GM12864 (cell line): ENCODE measurements around the gene STX1A.

ENCODE experiments used
- DNase-seq: peaks from one replicate; pipeline ENCODE4 v3.0.0-alpha.2; 2011; ENCODE audit warnings: low read depth
- H3K4me3 ChIP-seq: 2 replicates; pipeline ENCODE4 v1.5.1; 2011; ENCODE audit warnings: mild to moderate bottlenecking, low read depth, low read length, control low read depth
- CTCF ChIP-seq: IDR thresholded peaks from 2 replicates; pipeline ENCODE4 v1.5.1; 2011; ENCODE audit warnings: low read depth, mild to moderate bottlenecking, moderate library complexity, low read length, control low read depth, inconsistent platforms; ENCODE audit errors: missing control alignments

STX1A gene

GRCh38 chr7:73690646-73691045, 28.8 kb downstream of the STX1A start:
- H3K4me3 ChIP-seq = no peak overlapping the region
- DNase-seq = no peak
- no peak for TF ChIP-seq CTCF

- no peak for DNase-seq
- H3K4me3 ChIP-seq = no peak overlapping the region
- TF ChIP-seq CTCF = no peak
Measured at GRCh38 chr7:73688288-73688687, 31.2 kb downstream of the STX1A start.

- TF ChIP-seq CTCF = no peak
- DNase-seq = no peak
- H3K4me3 ChIP-seq = no peak overlapping the region
Measured at GRCh38 chr7:73685311-73685710, 34.2 kb downstream of the STX1A start.

- no peak for TF ChIP-seq CTCF
- peak overlapping the region; percentile 96 for H3K4me3 ChIP-seq
- DNase-seq = no peak
Measured at GRCh38 chr7:73683788-73684693, 35.4 kb downstream of the STX1A start.

- DNase-seq = peak; percentile 84
- TF ChIP-seq CTCF = no peak
Measured at GRCh38 chr7:73683056-73683787, 36.2 kb downstream of the STX1A start, which contains the start of the genes BUD23 and DNAJC30. TSS of gene BUD23 (plus strand) at chr7:73683597. CDS start at chr7:73683626, 29 bp downstream. TSS of gene DNAJC30 (minus strand) at chr7:73683453. CDS start at chr7:73683423, 30 bp downstream.

GRCh38 chr7:73682745-73683055, 36.8 kb downstream of the STX1A start:
- DNase-seq = no peak
- peak overlapping the region; percentile 96 for H3K4me3 ChIP-seq
- no peak for TF ChIP-seq CTCF

More at GRCh38 chr7:73683056-73683787, 36.2 kb downstream of the STX1A start, which contains the start of the genes BUD23 and DNAJC30:
- peak within 1 kb of the TSS; percentile 96 for H3K4me3 ChIP-seq
